Stimulated activated CD4-positive, alpha-beta T cell treated with anti-CD3 and anti-CD28 coated beads, Interleukin-1b, Interleukin-23, amount 100 ng/mL, for 24 hours (primary cell): ENCODE measurements around the gene AMPH.
"Not testable (repeated sequence)": the region's sequence is repeated elsewhere in the genome, so short reads cannot be mapped to it uniquely, and the experiment has no call there.

Source experiments
- DNase-seq, 4 experiments: peaks; one replicate each; pipeline ENCODE4 v3.0.0-alpha.2; 2020; ENCODE audit warnings: low read depth in 4 of 4, low spot score in 1 of 4

AMPH gene

DNA sequence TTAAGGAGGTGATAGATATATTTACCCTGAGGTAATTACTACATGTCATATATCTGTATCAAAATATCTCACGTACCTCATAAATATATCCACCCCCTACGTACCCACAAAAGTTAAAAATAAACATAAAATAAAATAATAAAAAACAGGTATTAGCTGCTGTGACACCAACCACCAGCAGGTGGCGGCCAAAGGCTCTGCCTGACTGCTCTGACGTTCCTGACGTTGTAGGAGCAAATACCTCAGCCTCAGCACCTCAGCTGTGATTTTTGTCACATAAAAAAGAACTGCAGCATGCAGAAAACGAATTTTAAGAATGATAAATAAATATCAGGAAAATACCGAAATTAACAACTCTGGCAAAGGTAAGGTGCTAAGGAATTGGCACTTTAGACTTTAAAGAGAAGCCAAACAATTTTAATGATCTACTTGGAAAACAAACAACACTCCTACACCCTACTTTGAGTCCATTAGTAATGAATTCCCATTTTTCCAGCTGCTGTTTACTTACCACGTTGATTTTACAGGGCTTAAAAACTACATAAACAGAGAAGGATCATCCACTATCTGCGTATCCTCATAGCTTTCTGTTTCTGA is 232.3 kb downstream of the AMPH start:
- DNase-seq = peak; percentile 9 to 27 (median 22)

DNA sequence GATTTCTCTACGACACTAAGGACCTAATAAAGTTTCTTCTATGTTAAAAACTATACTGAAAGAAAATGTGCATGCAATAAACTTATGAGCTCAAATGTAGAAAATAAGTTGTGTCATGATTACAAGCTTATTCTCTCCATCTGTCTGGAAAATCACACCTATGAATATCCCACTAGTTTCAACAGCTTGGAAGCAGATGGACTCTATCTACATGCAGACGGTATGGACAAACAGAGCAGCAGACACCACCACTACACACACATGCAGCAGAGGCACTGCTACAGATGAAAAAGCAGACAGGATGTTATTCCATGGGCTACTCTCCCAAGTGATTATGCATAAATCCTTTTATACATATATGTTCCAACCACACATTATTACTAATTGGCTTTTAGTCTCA is 234.3 kb downstream of the AMPH start:
- DNase-seq = no peak

GRCh38 chr7:38395921-38396552 is 235.1 kb downstream of the AMPH start:
- not testable (repeated sequence) for DNase-seq

DNA sequence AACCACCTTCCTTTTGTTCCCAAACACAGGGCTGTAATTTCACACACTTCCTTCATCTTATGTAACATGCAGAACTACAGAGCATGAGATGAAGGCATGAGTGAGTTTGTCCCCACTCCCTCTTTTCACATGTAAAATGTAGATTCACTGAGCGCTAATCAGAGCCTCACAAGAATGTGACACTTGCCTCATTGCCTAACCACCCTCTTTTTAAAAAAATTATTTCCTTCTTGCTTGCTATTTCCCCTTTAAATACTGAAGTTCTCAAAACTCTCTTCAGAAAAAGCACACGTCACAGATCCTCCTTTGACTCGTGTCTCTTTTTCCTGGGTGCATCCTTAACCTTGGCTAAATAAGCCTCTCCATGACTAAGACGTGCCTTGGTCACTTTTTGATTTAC is 236.5 kb downstream of the AMPH start:
- DNase-seq = no peak

DNA sequence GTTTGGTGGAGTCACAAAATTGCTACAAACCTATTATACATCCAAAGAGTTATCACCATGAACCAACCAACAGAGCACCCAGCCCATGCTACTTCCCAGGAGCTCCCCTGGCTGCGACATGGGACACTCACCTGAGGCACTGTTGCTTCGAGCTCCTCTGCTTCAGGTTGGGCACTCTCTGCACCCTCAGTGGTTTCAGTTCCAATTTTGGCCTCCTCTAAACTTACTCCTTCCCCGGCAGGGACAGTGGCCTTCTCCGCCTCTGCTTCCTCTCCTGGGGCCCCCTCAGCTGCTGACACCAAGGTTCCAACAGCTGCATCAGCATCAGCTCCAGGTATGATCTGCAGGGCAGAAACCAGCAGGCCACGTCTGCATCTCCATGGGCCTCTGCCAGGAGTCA is 237.3 kb downstream of the AMPH start:
- no peak for DNase-seq

DNA sequence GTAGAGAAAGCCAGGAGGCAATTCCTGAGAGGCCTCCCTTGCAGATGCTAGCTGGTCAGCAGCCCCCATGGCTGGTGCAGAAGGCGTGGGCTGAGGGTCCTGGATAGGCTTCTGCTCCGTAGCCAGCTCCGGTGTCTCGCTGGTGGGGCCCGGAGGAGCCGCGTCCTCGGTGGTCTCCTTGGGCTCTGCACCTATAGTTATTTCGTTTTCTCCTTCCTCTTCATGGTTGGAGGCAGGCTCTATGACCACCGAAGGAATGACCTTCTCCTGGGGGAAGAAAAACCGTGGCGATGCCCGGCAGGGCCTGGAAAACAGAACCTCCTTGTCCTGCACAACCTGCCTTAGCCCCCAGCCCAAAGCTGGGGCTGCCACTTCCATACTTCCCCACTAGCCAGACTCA is 239.4 kb downstream of the AMPH start:
- DNase-seq = no peak

DNA sequence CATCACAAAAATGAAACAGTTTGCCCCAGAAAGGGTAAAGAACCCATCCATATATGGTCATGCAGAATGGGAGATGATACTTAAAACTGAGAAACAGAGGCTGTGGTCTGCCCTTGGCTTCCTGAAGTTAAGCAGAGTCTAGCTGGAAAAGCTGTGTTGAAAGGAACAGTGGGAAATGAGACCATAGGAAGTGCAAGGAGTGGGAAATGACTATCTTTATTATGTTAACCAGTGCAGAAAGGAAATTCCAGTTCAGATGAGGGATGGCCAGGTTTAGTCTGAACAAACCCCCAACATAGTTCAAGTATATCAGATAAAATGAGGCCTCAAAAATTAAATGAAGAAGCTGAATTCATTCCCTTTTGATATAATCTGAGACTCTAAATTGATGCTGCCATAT is 245.5 kb downstream of the AMPH start:
- no peak for DNase-seq

DNA sequence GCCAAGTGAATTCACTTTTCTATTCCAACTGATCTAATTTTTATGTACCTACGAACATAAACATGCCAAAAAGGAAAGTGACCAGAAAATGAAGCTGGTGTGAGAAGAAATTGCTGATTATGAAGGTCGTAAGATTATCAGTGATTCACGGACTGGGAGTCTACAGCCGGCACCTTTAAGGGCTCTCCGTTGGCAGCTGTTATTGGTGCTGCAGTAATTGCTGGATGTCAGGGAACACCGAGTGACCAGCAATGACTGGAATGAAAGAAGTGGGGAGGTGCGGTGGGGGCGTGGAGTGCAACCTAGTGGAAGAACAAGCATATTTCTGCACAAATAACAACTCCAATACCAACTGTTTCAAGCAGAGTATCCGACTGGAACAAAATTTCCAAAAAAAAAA is 247.9 kb downstream of the AMPH start:
- no peak for DNase-seq

DNA sequence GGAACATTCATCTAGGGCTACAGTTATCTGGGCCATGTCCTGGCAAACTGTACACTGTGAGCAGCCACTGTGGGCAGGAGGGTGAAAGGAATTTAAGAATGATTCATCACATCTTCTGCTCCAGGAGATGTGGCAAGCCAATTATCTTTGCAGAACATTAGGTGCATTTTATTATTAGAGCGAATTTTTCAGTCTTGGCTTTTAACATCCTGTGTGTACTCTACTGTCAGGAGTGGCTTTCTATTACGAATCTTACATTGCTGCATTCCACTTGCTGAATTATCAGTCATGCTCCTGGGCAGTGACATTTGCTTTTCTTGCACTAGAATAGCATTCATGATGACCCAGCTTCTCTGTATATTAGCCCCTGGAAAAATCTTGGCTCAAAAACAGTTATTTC is 248.5 kb downstream of the AMPH start:
- DNase-seq = no peak

DNA sequence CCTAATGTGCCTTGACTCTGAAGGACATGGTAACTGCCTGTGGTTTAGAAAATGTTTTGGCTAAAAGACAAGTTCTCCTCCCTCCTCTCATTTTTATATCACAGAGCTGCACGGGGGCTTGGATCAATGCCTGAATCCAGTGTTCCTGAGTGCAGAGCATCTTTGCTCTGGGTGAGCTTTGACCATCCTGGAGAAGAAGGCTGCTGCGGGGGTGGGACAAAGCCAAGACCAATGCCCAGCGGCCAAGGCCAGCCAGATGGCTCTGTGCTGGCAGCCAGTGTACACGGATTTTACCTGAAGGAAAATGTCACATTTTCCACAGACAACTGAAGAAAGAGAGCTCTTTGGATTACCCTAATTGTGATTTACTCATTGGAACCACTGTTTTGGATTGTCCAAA is 255.7 kb downstream of the AMPH start:
- DNase-seq = no peak

DNA sequence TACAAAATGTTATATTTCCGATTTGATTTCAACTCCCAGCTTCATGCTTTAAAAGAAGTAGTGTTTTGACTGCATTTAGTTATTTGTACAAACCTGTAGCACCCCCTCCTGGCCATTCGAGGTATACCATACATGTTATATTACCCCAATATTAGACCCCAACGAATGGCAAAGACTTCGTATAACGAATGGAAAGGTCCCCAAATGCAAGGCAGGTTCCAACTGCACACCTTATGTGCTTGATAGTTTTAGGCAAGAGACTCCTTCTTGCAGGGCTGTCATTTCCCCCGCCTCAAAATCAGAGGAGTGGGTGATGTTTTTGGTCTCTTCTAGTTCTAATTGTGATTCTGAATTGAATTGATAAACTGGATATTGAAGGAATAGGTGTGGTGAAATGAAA is 256.7 kb downstream of the AMPH start:
- peak in 3 of 4 experiments; percentile 48 to 52 (median 49) for DNase-seq

- DNase-seq = no peak
Observed at GRCh38 chr7:38373155-38373554, 258.0 kb downstream of the AMPH start.

- no peak for DNase-seq
Observed at GRCh38 chr7:38372290-38372689, 258.9 kb downstream of the AMPH start.

GRCh38 chr7:38369816-38370493 is 261.2 kb downstream of the AMPH start:
- peak in 3 of 4 experiments; percentile 56 to 78 (median 75) for DNase-seq

DNA sequence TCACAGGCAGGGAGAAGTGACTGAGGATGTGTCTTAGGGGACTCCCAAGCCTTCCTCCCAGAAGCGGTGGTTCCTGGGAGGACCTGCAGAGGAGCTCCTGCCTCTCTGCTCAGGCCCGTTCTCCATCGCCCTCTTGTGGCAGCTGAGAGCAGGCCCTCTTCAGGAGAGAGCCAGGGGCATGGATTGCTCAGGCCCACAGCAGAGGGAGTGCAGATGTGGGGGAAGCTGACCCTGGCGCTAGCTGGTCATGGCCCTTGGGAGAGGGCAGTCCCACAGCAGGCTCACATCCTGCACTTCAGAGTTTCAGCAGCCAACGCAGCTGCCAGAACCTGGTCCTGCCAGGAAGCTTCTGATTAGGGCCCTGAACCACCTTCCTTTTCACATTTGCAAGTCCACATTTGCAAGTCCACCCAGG is 263.0 kb downstream of the AMPH start:
- DNase-seq = peak in 3 of 4 experiments; percentile 59 to 70 (median 60)

- DNase-seq = no peak
Observed at GRCh38 chr7:38367301-38367890, 263.8 kb downstream of the AMPH start.

GRCh38 chr7:38363379-38363778 is 267.8 kb downstream of the AMPH start:
- not testable (repeated sequence) for DNase-seq

- DNase-seq = not testable (repeated sequence)
Observed at GRCh38 chr7:38362611-38363237, 268.4 kb downstream of the AMPH start.

DNA sequence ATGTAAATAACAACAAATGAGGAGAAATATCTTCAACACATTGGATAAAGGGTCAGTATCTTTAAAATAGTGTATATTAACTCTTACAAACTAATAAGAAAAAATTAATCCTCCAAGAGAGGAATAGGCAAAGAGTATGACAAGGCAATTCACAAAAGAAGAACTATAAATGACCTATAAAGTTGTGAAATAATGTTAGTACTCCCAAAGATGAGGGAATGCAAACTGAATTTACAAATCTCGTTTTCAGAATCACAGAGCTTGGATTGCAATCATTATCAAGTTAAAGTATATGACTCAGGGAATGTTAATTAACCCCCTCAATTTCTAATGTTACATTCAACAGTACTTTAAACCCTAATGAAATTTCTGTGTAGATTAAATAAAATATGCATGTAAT is 270.4 kb downstream of the AMPH start:
- DNase-seq = no peak

GRCh38 chr7:38359071-38359601 is 272.0 kb downstream of the AMPH start:
- peak in 3 of 4 experiments; percentile 44 to 76 (median 71) for DNase-seq

DNA sequence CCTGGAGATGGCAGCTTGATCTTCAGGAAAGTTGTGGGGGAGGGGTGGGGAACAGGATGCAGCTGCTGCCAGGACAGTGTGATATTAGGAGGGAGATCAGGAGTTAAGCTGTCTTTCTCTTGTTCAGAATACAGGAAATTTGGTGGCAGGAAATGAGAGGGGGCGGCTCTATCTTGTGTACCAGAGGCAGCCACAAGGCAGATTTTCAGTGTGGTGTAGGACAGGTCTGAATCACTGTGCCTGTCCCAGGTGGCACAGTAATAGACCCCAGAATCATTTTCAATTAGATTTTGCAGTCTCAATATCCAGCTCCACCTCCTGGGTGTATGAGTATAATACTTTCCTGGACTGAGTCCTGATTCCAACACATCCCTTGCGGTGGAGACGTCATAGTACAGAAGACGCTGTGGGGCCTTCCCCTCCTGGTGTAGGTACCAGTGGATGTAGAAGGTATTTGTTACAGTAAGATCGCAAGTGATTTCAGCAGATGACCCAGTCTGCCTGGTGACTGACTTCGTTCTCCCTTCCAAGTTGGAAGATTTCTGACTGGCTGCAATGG is 272.8 kb downstream of the AMPH start:
- not testable (repeated sequence) for DNase-seq
